ENCODE results near the gene BIRC3.

GRCh38 chr11:102318469-102318868 is 1.2 kb downstream of the BIRC3 start:
- TF ChIP-seq, protein P1, sequence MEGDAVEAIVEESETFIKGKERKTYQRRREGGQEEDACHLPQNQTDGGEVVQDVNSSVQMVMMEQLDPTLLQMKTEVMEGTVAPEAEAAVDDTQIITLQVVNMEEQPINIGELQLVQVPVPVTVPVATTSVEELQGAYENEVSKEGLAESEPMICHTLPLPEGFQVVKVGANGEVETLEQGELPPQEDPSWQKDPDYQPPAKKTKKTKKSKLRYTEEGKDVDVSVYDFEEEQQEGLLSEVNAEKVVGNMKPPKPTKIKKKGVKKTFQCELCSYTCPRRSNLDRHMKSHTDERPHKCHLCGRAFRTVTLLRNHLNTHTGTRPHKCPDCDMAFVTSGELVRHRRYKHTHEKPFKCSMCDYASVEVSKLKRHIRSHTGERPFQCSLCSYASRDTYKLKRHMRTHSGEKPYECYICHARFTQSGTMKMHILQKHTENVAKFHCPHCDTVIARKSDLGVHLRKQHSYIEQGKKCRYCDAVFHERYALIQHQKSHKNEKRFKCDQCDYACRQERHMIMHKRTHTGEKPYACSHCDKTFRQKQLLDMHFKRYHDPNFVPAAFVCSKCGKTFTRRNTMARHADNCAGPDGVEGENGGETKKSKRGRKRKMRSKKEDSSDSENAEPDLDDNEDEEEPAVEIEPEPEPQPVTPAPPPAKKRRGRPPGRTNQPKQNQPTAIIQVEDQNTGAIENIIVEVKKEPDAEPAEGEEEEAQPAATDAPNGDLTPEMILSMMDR (IDR thresholded peaks at IDR 0.05), result no peak
- TF ChIP-seq POLR2A (IDR thresholded peaks at IDR 0.05), result no peak

All from right lobe of liver (tissue), 4 donors.